HEK293T (cell line): ENCODE measurements around the gene LNP1.

ENCODE experiments used
- CTCF ChIA-PET: fragments of 350-600 bp; formaldehyde crosslinking; extraction: SDS; loops from one replicate; lab custom pipeline; 2021; ENCODE audit warnings: antibody characterized with exemption, inconsistent platforms; lab: Yijun Ruan, JAX
- POLR2A ChIA-PET: fragments of 350-600 bp; formaldehyde crosslinking; extraction: SDS; loops from one replicate; lab custom pipeline; 2020; ENCODE audit warnings: antibody characterized with exemption, inconsistent platforms; lab: Yijun Ruan, JAX
- DNase-seq: peaks from one replicate; pipeline ENCODE4 v3.0.0; 2012; ENCODE audit warnings: mixed read lengths; ENCODE audit errors: extremely low spot score
- ARNT ChIP-seq: fragments of 450-650 bp; IDR thresholded peaks from 2 replicates; pipeline ENCODE4 v1.6.1; 2017; ENCODE audit warnings: mild to moderate bottlenecking
- BHLHE40 ChIP-seq: fragments of 450-650 bp; IDR thresholded peaks from 2 replicates; pipeline ENCODE4 v1.6.1; 2016; ENCODE audit warnings: mild to moderate bottlenecking, moderate library complexity, borderline replicate concordance
- CTBP1 ChIP-seq: fragments of 450-650 bp; IDR thresholded peaks from 2 replicates; pipeline ENCODE4 v1.6.1; 2016; ENCODE audit warnings: borderline replicate concordance
- ELF4 ChIP-seq: fragments of 450-650 bp; IDR thresholded peaks from 2 replicates; pipeline ENCODE4 v1.6.1; 2017; ENCODE audit warnings: antibody characterized with exemption
- FOXA1 ChIP-seq: fragments of 450-650 bp; IDR thresholded peaks from 2 replicates; pipeline ENCODE4 v1.6.1; 2016; ENCODE audit warnings: mild to moderate bottlenecking
- FOXK2 ChIP-seq: fragments of 450-650 bp; IDR thresholded peaks from 2 replicates; pipeline ENCODE4 v1.6.1; 2016; ENCODE audit warnings: mild to moderate bottlenecking
- FOXM1 ChIP-seq: fragments of 450-650 bp; IDR thresholded peaks from 2 replicates; pipeline ENCODE4 v1.6.1; 2017; ENCODE audit warnings: mild to moderate bottlenecking, borderline replicate concordance
- HDGF ChIP-seq: fragments of 450-650 bp; IDR thresholded peaks from 2 replicates; pipeline ENCODE4 v1.6.1; 2017; ENCODE audit warnings: antibody characterized with exemption, borderline replicate concordance
- L3MBTL2 ChIP-seq: fragments of 450-650 bp; conservative IDR thresholded peaks from 2 replicates; pipeline ENCODE4 v1.6.1; 2016; ENCODE audit warnings: mild to moderate bottlenecking
- LEF1 ChIP-seq: fragments of 450-650 bp; IDR thresholded peaks from 2 replicates; pipeline ENCODE4 v1.6.1; 2017; ENCODE audit warnings: mild to moderate bottlenecking, borderline replicate concordance
- NFRKB ChIP-seq: fragments of 450-650 bp; IDR thresholded peaks from 2 replicates; pipeline ENCODE4 v1.6.1; 2016; ENCODE audit warnings: mild to moderate bottlenecking, moderate library complexity
- PKNOX1 ChIP-seq: fragments of 450-650 bp; IDR thresholded peaks from 2 replicates; pipeline ENCODE4 v1.6.1; 2016
- SP1 ChIP-seq: fragments of 450-650 bp; IDR thresholded peaks from 2 replicates; pipeline ENCODE4 v1.6.1; 2017
- SUZ12 ChIP-seq: fragments of 450-650 bp; IDR thresholded peaks from 2 replicates; pipeline ENCODE4 v1.6.1; 2016; ENCODE audit warnings: mild to moderate bottlenecking
- TARDBP ChIP-seq: fragments of 450-650 bp; IDR thresholded peaks from 2 replicates; pipeline ENCODE4 v1.6.1; 2016
- ZNF384 ChIP-seq: fragments of 450-650 bp; IDR thresholded peaks from 2 replicates; pipeline ENCODE4 v1.6.1; 2016

Gene LNP1

GRCh38 chr3:100412912-100413590 is 11.7 kb downstream of the LNP1 start:
- POLR2A ChIA-PET, result interaction anchor here (0.9 kb wide), 1 partner anchor 12 kb away, joined by 3 read pairs; the partner anchor contains the start of gene LNP1
- TF ChIP-seq CTBP1 (no peak), NFRKB (no peak), ELF4 (no peak), ZNF384 (no peak), SP1 (no peak), PKNOX1 (no peak), SUZ12 (no peak), ARNT (no peak), BHLHE40 (no peak), FOXA1 (no peak), FOXM1 (no peak), FOXK2 (no peak), LEF1 (no peak)
- DNase-seq, result no peak
- CTCF ChIA-PET, result no interaction called here

- ChIA-PET CTCF (no interaction called here), POLR2A (interaction anchor here (0.9 kb wide), 1 partner anchor 12 kb away, joined by 3 read pairs; the partner anchor contains the start of gene LNP1)
- no peak for TF ChIP-seq SUZ12
- TF ChIP-seq ARNT, result no peak
- TF ChIP-seq LEF1, result no peak
- TF ChIP-seq TARDBP, result no peak
- no peak for TF ChIP-seq FOXA1
- TF ChIP-seq FOXM1, result no peak
- no peak for TF ChIP-seq PKNOX1
- no peak for TF ChIP-seq FOXK2
- no peak for TF ChIP-seq BHLHE40
- no peak for TF ChIP-seq ELF4
- TF ChIP-seq L3MBTL2, result no peak
- TF ChIP-seq SP1, result no peak
- no peak for TF ChIP-seq HDGF
- TF ChIP-seq ZNF384, result no peak
- no peak for TF ChIP-seq NFRKB
- no peak for TF ChIP-seq CTBP1
- no peak for DNase-seq
Observed at GRCh38 chr3:100413613-100414012, 12.3 kb downstream of the LNP1 start.

GRCh38 chr3:100416176-100416575 is 14.8 kb downstream of the LNP1 start:
- TF ChIP-seq SP1, result no peak
- no peak for TF ChIP-seq LEF1
- no peak for TF ChIP-seq FOXK2
- no peak for TF ChIP-seq CTBP1
- no peak for TF ChIP-seq SUZ12
- TF ChIP-seq L3MBTL2, result no peak
- no peak for TF ChIP-seq ELF4
- TF ChIP-seq ZNF384, result no peak
- TF ChIP-seq FOXA1, result no peak
- TF ChIP-seq FOXM1, result no peak
- no peak for TF ChIP-seq TARDBP
- TF ChIP-seq HDGF, result no peak
- no peak for TF ChIP-seq ARNT
- TF ChIP-seq BHLHE40, result no peak
- no peak for TF ChIP-seq PKNOX1
- no peak for TF ChIP-seq NFRKB
- ChIA-PET CTCF (no interaction called here), POLR2A (no interaction called here)
- DNase-seq, result no peak

- no peak for DNase-seq
- POLR2A ChIA-PET, result no interaction called here
- no peak for TF ChIP-seq ZNF384
- no peak for TF ChIP-seq CTBP1
- TF ChIP-seq L3MBTL2, result no peak
- no peak for TF ChIP-seq NFRKB
- no peak for TF ChIP-seq ARNT
- no peak for TF ChIP-seq FOXA1
- no peak for TF ChIP-seq BHLHE40
- no peak for TF ChIP-seq HDGF
- TF ChIP-seq ELF4, result no peak
- no peak for TF ChIP-seq SUZ12
- no peak for TF ChIP-seq TARDBP
- no peak for TF ChIP-seq SP1
- TF ChIP-seq FOXK2, result no peak
- TF ChIP-seq PKNOX1, result no peak
- TF ChIP-seq FOXM1, result no peak
- no peak for TF ChIP-seq LEF1
- CTCF ChIA-PET, result no interaction called here
Observed at GRCh38 chr3:100416863-100417262, 15.5 kb downstream of the LNP1 start.

- DNase-seq, result no peak
- ChIA-PET CTCF (no interaction called here), POLR2A (interaction anchor here (1.4 kb wide), 1 partner anchor 15 kb away, joined by 4 read pairs; no protein-coding TSS in a partner anchor)
- TF ChIP-seq LEF1 (no peak), SUZ12 (no peak), TARDBP (no peak), HDGF (no peak), CTBP1 (no peak), FOXA1 (no peak), FOXK2 (no peak), NFRKB (no peak), FOXM1 (no peak), PKNOX1 (no peak), L3MBTL2 (no peak), ELF4 (no peak), SP1 (no peak), BHLHE40 (no peak), ZNF384 (no peak), ARNT (no peak)
Observed at GRCh38 chr3:100419406-100419805, 18.1 kb downstream of the LNP1 start.
